GM11168 (cell line): ENCODE results near the gene WHRN.

ENCODE experiments used
- in situ Hi-C: fragments of 300-500 bp; cut with MboI; formaldehyde crosslinking; loops from one replicate; pipeline ENCODE4 v1.12.0; 2022; ENCODE audit warnings: low sequenced_read_pairs; ENCODE audit not compliant: unreplicated experiment

The WHRN gene

DNA sequence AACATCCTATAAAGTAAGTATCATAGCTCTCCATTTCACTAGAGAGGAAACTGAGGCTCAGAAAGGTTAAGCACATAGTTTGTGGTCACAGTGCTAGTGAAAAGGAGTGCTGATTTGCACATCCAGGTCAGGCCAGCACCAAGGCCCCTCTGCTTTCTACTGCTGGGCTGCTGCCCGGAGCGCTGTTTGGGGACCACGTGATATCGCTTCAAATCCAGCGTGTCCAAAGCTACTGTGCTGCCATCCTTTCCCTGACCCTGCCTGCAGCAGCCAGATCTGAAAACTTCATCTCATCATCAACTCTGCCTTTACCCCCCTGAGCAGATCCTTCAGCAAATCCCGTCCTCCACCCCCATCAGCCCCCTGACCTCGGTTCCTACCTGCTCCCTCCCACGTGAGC lies 76.8 kb downstream of the WHRN start:
- in situ Hi-C loops = no loop called here

DNA sequence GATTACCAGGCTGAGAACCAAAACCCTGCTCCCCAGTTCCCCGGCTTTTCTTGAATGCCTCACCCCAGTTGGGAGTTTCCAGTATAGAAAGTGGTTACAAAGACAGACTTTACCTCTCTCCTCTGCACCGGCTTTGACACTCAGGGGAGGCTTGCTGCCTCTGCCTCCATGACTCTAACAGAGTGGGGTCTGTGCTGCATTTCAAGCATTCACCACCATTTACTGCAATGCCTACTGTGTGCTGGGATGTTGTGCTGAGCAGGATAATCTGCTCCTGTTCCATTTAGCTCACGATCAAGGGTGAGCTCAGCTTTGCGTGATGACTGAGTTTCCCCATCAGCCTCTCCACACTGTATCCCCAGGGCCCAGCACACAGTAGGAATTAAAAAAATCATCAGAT lies 77.6 kb downstream of the WHRN start:
- in situ Hi-C loops = no loop called here

DNA sequence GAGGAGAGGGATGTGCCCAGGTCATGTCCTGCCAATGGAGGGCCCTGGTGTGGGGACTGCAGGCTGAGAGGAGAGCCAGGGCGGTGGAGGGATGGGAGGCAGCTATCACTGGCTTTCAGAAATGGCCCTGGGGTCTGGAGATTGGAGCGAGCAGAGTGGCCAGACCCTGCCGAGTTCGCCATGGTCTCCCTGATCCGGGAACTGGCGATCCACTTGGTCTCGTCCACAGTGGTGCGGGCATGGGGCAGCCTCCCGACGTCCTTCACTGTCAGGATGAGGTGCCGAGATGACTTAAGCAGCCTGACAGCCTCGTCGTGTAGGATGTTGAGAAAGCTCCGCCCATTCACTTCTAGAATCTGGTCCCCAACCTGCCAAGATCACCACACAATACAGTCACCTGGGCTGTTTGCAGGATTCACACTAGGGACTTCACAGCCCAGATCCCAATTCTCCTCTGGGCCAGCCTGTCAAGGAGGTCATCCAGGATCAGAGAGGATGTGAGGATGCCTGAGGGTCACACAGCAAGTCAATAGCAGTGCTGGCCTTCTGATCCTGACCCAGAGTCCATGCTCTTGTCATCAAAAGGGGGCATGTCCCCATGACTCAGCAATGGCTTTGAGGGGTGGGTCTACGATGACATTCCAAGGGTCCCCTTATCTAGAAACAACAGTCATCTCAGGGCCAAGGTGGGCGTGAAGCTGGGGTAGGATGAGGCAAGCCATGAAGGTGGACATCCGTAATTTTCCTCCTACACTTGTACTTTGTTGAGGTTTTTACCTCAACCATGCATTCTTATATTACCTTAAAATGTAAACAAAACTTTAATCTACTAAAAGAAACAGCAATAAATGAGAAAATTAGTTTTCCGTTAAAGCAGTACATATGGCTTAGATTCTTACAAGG lies 79.0 kb downstream of the WHRN start:
- in situ Hi-C loops = no loop called here

DNA sequence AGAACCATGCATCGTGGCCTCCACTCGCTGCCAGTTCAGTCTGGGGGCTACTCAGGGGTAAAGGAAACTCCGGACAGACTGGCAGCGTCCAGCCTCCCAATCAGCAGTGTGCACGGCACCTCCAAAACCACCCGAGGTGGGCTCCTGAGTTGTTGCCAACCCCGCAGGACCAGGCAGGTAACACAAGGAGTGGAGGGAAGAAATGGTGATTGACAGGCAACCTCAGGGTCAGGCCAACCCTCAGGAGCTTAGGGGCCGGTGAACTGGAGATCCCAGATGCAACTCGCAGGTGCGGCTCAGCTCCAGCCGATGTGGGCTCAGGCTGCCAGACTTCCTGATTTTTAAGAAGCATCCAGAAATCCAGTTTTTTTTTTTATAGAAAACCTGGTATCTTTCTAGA lies 80.1 kb downstream of the WHRN start:
- in situ Hi-C loops = no loop called here

DNA sequence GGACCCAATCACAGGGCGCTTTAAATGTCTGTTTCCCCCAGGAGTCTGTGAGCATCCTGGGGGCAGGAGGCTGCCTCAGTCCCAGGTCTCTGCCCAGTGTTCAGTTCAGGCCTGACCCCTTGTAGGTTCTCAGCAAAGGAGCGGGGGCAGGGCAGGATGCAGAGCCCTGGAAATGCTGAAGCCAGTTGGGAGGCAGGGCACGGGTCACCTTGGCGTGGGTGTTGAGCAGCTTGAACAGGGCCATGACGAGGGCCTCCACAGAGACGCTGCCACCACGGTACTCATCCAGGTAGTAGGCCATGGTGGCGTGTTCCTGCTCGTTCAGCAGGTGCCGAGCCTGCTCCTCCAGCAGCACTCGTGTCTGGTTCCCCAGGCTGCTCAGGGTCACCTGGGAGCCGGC lies 81.1 kb downstream of the WHRN start:
- in situ Hi-C loops = loop anchor here (25.0 kb wide), 1 partner anchor 588 kb away; no protein-coding TSS in a partner anchor

DNA sequence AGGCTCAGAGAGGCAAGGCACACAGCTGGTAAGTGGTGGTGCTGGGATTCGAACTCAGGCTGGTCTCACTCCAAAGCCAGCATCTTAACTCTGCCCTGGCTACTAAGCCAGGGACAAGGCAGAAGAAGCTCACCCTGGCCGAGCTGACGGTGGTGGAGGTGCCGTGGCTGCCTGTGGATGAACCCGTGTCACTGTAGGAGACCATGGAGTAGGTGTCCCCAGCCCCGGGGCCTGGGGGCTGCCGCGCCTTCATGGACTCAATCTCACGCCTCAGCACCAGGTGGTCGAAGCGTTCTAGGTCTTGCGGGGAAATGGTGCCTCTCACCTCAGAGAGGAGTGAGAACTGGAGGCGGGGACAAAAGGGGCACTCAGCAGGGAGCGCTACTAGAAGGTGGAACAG lies 82.1 kb downstream of the WHRN start:
- in situ Hi-C loops = loop anchor here (25.0 kb wide), 1 partner anchor 589 kb away; no protein-coding TSS in a partner anchor

DNA sequence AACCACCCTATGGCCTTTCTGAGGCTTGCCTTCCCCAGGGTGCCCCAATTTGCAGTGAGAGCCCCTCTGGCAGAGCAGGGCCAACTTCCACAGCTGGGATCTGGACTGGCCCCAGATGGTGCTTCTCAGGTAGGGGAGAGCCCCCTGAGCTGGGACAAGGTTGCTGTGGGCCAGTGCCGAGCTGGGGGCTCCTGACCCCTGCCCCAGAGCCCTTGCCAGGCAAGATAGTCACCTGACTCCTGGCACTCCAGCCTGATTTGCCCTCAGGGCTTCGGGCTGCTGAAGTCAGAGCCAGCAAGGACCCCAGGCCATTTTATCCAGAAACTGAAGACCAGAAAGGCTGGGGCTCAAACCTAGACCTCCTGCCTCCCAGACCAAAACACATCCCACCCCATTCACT lies 84.1 kb downstream of the WHRN start:
- in situ Hi-C loops = loop anchor here (25.0 kb wide), 1 partner anchor 591 kb away; no protein-coding TSS in a partner anchor

DNA sequence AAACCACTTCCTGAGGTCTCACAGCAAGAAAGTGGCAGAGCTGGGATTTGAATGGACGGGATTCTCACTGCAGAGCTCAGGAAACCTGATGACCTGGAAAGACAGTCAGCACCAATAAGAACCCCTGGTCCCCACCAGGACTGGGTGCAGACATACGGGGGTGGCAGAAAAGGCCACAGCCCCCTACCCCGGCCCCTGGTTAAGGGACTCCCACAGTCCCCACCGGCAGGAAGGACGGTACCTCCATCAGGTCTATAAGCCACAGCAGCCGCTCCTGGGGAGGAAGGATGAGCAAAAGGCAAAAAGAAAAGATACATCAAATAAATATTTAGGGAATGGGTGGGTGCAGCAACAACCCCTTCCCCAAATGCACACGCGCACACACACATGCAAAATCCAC lies 85.5 kb downstream of the WHRN start:
- in situ Hi-C loops = loop anchor here (25.0 kb wide), 1 partner anchor 593 kb away; no protein-coding TSS in a partner anchor

DNA sequence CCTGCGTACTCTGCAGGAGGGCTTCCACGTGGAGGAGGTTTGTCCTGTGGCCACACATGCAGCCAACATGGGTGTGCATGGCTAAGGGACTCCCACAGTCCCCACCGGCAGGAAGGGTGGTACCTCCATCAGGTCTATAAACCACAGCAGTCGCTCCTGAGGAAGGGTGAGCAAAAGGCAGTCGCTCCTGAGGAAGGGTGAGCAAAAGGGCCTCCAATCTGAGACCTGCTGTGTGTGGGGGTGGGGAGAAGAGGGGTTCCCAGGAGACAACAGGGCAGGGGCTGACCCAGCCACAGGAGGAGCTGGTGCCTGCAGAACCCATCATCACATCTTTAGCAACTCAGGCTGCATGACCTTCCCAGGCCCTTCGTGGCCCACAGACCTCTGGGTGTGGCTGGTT lies 87.2 kb downstream of the WHRN start:
- in situ Hi-C loops = loop anchor here (25.0 kb wide), 1 partner anchor 594 kb away; no protein-coding TSS in a partner anchor

DNA sequence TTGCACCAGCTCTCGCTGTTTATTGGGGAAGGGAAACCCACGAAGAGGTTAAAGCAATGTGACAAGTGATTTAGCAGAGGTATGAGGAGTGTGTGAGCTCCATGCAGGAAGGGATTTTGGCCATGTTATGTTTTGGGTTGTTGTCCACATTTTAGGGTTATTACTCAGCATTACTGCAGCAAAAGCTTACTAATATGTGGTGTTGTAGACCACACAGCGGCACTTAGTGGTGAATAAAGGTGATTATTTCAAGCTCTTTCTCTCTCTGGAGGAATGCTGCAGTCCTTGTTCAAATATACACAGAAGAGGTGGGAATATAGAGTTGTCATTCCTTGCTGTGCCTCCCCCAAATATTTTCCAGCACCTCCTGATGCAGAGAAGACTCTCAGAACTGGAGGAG lies 87.8 kb downstream of the WHRN start:
- in situ Hi-C loops = loop anchor here (25.0 kb wide), 1 partner anchor 595 kb away; no protein-coding TSS in a partner anchor

DNA sequence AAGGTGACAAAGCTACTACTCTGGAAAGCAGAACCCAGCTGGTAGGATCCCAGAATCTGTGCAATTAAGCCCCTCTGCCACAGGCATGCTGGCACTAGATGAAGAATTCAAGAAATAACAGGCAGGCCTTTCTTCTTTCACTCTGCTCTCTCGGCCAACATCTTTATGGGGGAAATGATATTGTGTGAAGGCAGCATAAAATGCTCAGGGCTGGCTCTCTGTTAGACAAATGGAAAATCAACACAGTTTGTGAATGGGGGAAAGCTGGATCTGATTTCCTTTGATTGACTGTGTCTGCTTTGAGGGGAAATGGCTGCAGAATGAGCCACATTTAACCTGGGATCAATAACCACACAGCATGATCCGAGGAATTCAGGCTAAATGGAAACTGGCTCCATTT lies 88.4 kb downstream of the WHRN start:
- in situ Hi-C loops = loop anchor here (25.0 kb wide), 1 partner anchor 595 kb away; no protein-coding TSS in a partner anchor

DNA sequence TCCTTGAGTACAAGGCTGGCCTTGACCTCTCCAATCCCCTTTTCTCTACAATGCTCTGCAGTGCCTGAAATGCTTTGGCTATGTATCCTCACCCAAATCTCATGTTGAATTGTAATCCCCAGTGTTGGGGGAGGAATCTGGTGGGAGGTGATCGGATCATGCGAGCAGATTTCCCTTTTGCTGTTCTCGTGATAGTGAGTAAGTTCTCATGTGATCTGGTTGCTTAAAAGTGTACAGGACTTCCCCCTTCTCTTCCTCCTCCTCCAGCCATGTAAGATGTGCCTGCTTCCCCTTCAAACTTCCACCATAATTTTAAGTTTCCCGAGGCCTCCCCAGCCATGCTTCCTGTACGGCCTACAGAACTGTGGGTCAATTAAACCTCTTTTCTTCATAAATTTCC lies 89.0 kb downstream of the WHRN start:
- in situ Hi-C loops = loop anchor here (25.0 kb wide), 1 partner anchor 596 kb away; no protein-coding TSS in a partner anchor

DNA sequence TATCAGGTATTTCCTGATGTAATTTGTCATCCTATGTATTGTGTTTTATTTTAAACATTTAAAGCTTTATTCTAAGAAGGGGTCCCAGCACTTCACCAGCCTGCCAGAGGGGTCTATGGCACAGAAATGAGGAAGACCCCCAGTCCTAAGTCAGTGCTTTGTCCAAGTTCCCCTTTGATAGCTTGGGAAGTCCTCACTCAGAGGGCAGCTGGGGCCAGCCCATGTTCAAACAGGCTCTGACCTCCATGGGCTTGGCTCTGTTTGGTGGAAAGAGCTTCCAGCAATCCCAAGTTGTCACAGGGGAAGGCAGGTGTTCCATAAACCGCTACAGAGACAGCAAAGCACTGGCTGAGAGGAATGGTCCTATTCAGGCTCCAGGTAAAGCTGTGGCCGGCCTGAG lies 90.9 kb downstream of the WHRN start:
- in situ Hi-C loops = loop anchor here (5.0 to 25.0 kb wide), 2 partner anchors 233 to 598 kb away; no protein-coding TSS in a partner anchor

DNA sequence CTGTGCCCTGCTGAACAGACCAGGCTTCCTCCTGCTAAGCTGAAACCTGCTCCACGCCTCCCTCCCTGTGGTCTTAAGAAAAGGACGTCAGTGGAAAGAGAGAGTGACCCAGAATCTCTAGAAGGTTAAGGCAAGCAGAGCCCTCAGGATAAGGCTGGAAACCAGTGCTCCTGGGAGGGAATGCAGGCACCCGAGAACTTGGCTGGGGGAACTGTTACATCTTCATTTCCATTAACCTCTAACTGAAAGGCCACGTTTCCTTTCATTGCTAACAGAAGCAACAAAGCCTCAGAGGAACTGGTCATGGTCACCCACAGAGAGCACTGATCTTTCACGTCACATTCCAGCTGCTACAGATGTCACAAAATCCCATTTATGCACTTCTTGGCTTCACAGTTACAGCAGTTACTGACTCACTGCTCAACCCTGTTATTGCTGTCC lies 91.4 kb downstream of the WHRN start:
- in situ Hi-C loops = loop anchor here (5.0 to 25.0 kb wide), 2 partner anchors 233 to 598 kb away; no protein-coding TSS in a partner anchor

DNA sequence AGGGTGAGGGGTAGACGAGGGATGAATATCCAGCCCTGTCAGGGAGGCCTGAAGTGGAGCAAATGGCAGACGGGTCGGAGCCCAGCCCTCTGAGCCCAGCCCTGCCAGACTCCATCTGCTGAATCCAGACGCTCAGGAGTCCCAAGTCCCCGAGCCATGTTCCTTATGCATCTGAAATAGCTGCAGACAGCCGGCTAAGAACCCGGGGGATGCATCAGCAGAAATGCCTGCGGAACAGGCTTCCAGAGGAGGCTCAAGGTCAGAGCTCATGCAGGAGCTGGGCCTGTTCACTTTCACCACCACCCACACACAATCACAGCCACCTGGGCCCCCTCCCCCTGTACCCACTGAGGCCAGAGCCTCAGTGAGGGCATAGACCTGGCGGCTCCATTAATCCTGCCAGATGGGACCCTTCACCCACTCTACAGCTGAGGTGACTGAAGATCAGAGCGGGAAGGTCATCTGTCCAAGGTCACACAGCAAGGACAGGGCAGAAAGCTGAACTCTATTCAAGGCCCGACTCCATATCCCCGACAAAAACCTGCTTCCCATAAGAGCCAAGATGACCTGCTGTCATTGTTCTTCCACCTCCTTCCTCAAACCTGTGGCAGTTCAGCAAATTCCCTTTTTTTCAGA lies 93.1 kb downstream of the WHRN start:
- in situ Hi-C loops = loop anchor here (5.0 to 25.0 kb wide), 2 partner anchors 235 to 600 kb away; no protein-coding TSS in a partner anchor

DNA sequence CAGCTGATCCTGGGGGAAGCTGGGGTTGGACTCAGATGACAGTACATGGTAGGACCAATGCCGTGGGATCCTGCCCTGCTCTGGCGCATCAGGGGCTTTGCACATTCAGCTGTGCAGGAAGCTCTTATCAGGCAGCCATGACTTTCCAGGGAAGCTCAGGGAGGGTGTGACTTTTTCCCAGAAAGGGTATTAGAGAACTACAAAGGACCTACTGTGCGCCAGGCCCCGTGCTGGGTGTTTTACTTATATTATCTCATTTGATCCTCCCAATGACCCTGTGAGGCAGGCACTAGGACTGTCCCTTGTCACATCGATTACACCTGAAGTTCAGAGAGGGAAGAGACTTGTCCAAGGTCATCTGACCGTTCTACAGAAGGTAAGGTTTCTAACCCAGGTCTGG lies 93.8 kb downstream of the WHRN start:
- in situ Hi-C loops = loop anchor here (5.0 to 25.0 kb wide), 2 partner anchors 236 to 601 kb away; no protein-coding TSS in a partner anchor

DNA sequence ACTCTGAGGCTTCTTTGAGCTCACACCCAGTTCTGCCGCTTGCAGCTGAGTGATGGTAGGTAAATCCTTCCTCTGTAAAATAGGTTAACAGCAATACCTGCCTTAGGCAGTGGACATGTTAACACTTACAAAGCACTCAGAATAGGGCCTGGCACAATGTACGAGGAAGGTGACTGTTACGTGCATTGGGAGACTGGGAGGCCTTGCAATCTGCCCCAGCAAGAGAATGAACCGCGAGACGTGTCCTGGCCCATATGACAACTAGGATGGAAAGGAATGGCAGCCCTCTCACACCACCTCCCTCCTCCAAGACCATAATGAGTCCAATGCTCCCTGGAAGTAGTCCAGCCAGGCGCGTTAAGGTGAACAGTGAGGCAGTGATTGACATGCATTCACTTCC lies 94.4 kb downstream of the WHRN start:
- in situ Hi-C loops = loop anchor here (5.0 to 25.0 kb wide), 2 partner anchors 236 to 601 kb away; no protein-coding TSS in a partner anchor

DNA sequence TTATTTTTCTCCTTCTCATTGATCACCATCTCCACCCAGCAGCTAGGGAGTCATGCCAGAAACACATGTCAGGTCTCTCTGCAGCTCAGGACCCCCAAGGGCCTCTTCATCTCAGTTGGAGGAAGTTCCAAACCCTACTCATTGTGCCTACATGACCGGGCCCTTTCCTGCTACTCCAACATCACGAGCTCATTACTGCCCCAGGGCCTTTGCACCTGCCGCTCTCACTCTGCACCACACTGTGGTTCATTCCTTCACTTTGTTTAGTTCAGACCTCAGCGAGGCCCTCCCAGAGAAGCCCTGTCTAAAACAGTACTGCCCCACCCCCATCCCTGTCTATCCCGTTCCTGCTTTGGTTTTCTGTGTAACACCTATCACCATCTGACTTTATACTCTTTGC lies 95.4 kb downstream of the WHRN start:
- in situ Hi-C loops = loop anchor here (5.0 to 25.0 kb wide), 2 partner anchors 237 to 602 kb away; no protein-coding TSS in a partner anchor

DNA sequence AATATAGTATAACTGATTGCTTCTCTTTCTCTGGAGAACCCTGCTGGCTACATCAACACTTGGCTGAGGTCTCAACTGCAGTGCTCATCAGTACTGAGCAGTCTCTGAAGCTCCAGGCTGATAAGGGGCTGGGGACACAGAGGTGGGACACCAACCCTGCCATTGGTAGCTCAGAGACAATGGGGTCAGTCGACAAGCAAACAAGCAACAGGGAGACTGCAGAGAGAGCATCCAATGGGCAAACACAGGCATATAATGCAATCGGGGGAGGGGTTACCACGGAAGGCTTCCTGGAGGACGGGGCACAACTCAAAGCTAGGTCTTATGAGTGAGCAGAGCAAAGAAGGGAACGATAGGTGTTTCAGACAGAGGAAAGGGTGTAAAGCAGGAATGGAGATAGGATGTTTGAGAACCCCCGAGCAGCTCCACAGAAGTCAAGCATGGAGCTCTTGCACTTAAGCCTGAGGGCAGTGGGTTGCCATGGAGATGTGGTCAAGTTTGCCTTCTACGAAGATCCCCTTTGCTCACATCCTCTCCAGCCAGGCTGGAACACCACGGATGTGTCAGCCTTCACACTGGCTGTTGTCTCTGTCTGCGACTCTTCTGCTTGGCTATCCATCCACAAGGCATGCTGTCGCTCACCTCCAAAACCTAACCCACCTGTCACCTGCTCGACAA lies 96.0 kb downstream of the WHRN start:
- in situ Hi-C loops = loop anchor here (25.0 kb wide), 1 partner anchor 603 kb away; no protein-coding TSS in a partner anchor

DNA sequence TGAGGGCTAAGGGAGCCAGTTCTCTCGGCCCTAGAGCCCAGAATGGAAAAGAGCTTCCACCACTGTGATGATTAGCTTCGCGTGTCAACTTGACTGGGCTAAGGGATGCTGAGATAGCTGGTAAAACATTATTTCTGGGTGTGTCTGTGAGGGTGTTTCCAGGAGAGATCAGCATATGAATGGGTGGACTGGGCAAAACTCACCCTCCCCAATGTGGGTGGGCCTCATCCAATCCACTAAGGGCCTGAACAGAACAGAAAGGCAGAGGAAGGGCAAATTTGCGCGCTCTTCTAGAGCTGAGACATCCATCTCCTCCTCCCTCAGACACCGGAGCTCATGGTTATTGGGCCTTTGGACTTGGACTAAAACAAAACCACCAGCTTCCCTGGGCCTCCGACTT lies 96.6 kb downstream of the WHRN start:
- in situ Hi-C loops = loop anchor here (25.0 kb wide), 1 partner anchor 604 kb away; no protein-coding TSS in a partner anchor
